ENCODE results near the gene MAGEF1.

The MAGEF1 gene

DNA sequence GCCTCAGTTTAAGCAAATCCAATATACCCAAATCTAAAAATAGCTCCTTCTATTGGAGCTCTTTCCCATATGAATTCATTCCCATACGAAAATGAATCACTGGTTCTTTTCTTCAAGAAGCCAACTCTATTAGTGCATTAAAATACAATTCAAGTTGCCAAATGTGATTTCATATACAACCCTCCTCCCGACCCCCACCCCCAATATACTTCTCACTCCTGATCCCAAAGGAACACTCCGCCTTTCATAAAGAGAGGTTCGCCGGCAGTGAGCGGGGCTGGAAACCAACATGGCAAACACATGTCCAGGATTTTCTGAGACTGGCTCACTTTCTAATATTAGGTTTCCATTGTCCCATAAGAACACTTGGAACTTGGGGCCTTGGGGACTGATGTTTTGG lies 48.5 kb downstream of the MAGEF1 start:
- Histone ChIP-seq H3K9me3 (ENCODE audit: control insufficient read depth in 2 of 2, low read length in 2 of 2) (no peaks in the 10 kb centered on the region), H3K27me3 (ENCODE audit: control insufficient read depth in 1 of 2, insufficient read depth in 2 of 2, low read length in 2 of 2) (no peaks in the 10 kb centered on the region), H3K9ac (ENCODE audit: low read length in 2 of 2) (no peak overlapping the region), H3K36me3 (ENCODE audit: control insufficient read depth in 2 of 2, insufficient read depth in 2 of 2, low read length in 2 of 2) (no peaks in the 10 kb centered on the region), H3K4me1 (ENCODE audit: control insufficient read depth, insufficient read depth, low read length) (no peaks in the 10 kb centered on the region), H3K27ac (ENCODE audit: low read length) (no peak overlapping the region), H3K4me3 (ENCODE audit: low read length in 2 of 2) (no peak overlapping the region)

DNA sequence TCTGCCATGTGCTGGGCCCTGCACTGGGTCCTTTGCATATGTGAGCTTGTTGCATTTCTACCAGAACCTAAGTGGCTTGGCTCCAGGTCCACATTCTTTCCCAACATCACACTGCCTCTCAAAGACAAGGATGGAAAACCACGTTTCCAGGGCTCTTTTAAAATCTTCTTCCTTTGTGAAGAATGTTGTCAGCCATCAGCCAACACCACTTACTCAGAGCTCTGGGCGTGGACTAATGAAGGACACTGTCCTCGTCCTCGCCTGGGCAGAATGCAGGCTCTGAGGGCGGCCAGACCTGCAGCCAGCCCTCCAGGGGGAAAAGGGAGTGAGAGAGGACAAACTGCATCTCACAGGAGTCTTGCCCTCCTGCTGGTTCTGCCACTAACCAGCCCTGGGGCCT lies 49.7 kb downstream of the MAGEF1 start:
- Histone ChIP-seq H3K27me3 (ENCODE audit: control insufficient read depth in 1 of 2, insufficient read depth in 2 of 2, low read length in 2 of 2) (no peaks in the 10 kb centered on the region), H3K27ac (ENCODE audit: low read length) (no peak overlapping the region), H3K36me3 (ENCODE audit: control insufficient read depth in 2 of 2, insufficient read depth in 2 of 2, low read length in 2 of 2) (no peaks in the 10 kb centered on the region), H3K4me3 (ENCODE audit: low read length in 2 of 2) (no peak overlapping the region), H3K9me3 (ENCODE audit: control insufficient read depth in 2 of 2, low read length in 2 of 2) (no peaks in the 10 kb centered on the region), H3K4me1 (ENCODE audit: control insufficient read depth, insufficient read depth, low read length) (no peaks in the 10 kb centered on the region), H3K9ac (ENCODE audit: low read length in 2 of 2) (no peak overlapping the region)

DNA sequence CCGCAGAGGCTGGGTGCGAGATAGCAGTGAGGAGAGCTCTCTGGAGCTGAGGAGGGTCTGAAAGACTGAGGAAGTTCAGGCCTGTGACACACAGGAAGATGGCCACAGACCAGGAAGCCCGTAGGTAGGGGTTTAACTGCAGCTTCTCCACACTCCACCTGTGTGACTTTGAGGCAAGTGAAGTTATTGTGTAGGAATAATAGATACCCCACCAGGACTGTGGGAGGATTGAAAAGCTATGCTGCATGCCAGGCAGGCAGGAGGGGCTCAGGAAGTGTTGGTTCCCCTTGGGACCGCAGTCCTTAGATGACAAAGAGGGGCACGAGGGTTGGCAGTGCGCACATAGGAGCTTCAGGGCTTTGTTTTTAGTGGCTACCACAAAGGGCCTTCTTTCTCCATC lies 50.9 kb downstream of the MAGEF1 start:
- Histone ChIP-seq H3K27me3 (ENCODE audit: control insufficient read depth in 1 of 2, insufficient read depth in 2 of 2, low read length in 2 of 2) (no peaks in the 10 kb centered on the region), H3K27ac (ENCODE audit: low read length) (no peak overlapping the region), H3K36me3 (ENCODE audit: control insufficient read depth in 2 of 2, insufficient read depth in 2 of 2, low read length in 2 of 2) (no peaks in the 10 kb centered on the region), H3K4me1 (ENCODE audit: control insufficient read depth, insufficient read depth, low read length) (no peaks in the 10 kb centered on the region), H3K9ac (ENCODE audit: low read length in 2 of 2) (no peak overlapping the region), H3K4me3 (ENCODE audit: low read length in 2 of 2) (no peak overlapping the region), H3K9me3 (ENCODE audit: control insufficient read depth in 2 of 2, low read length in 2 of 2) (no peaks in the 10 kb centered on the region)
